HFF-Myc (cell line): ENCODE measurements around the gene GATA5.

Experiments used
- DNase-seq: peaks from one replicate; pipeline ENCODE4 v3.0.0-alpha.2; 2011; ENCODE audit warnings: low read depth; ENCODE audit errors: extremely low read depth
- H3K4me3 ChIP-seq: replicated peaks from 2 replicates; pipeline ENCODE4 v1.5.1; 2011; ENCODE audit warnings: low read depth, mild to moderate bottlenecking, control low read depth, low read length
- TF ChIP-seq, protein P1 (sequence below): IDR thresholded peaks from 2 replicates; pipeline ENCODE4 v1.5.1; 2012; ENCODE audit warnings: mild to moderate bottlenecking, low read depth, low read length, control low read depth; ENCODE audit errors: missing control alignments

The GATA5 gene

GRCh38 chr20:62423326-62423706, 52.5 kb downstream of the GATA5 start:
- TF ChIP-seq, protein P1, sequence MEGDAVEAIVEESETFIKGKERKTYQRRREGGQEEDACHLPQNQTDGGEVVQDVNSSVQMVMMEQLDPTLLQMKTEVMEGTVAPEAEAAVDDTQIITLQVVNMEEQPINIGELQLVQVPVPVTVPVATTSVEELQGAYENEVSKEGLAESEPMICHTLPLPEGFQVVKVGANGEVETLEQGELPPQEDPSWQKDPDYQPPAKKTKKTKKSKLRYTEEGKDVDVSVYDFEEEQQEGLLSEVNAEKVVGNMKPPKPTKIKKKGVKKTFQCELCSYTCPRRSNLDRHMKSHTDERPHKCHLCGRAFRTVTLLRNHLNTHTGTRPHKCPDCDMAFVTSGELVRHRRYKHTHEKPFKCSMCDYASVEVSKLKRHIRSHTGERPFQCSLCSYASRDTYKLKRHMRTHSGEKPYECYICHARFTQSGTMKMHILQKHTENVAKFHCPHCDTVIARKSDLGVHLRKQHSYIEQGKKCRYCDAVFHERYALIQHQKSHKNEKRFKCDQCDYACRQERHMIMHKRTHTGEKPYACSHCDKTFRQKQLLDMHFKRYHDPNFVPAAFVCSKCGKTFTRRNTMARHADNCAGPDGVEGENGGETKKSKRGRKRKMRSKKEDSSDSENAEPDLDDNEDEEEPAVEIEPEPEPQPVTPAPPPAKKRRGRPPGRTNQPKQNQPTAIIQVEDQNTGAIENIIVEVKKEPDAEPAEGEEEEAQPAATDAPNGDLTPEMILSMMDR = no peak
- no peak for DNase-seq
- H3K4me3 ChIP-seq = no peak overlapping the region

DNA sequence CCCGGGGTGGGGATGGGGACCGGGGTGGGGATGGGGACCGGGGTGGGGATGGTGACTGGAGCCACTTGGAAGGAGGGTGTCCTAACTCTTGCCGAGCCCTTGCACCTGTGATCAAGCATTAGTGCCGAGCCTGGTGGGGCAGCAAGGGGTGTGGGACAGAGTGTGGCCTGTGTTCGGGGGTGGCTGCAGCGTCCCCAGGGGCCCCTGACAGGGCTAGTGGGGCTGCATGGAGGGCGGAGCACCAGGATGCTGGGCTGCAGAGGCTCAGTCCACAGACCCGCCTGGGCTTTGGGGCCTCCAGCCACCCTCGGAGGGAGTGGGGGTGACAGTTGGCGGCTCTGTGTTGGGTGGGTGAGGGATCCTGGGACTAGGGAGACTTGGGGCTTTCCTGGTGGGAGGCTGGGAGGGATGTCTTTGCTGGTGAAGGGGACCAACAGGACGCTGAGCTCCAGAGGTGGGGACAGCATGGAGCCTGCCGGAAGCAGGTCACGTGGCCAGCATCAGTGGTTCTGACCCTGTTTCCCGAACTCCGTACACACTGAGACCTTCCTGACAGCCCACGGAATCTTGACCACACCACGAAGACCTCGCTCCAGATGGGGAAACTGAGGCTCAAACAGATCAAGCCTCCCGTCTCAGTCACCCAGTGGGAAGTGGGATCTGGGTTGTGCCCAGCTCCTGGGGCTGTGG, 53.0 kb downstream of the GATA5 start:
- DNase-seq = no peak
- H3K4me3 ChIP-seq = no peak overlapping the region
- TF ChIP-seq, protein P1 = no peak

GRCh38 chr20:62421716-62421990, 54.1 kb downstream of the GATA5 start:
- no peak overlapping the region for H3K4me3 ChIP-seq
- DNase-seq = no peak
- TF ChIP-seq, protein P1 = no peak

DNA sequence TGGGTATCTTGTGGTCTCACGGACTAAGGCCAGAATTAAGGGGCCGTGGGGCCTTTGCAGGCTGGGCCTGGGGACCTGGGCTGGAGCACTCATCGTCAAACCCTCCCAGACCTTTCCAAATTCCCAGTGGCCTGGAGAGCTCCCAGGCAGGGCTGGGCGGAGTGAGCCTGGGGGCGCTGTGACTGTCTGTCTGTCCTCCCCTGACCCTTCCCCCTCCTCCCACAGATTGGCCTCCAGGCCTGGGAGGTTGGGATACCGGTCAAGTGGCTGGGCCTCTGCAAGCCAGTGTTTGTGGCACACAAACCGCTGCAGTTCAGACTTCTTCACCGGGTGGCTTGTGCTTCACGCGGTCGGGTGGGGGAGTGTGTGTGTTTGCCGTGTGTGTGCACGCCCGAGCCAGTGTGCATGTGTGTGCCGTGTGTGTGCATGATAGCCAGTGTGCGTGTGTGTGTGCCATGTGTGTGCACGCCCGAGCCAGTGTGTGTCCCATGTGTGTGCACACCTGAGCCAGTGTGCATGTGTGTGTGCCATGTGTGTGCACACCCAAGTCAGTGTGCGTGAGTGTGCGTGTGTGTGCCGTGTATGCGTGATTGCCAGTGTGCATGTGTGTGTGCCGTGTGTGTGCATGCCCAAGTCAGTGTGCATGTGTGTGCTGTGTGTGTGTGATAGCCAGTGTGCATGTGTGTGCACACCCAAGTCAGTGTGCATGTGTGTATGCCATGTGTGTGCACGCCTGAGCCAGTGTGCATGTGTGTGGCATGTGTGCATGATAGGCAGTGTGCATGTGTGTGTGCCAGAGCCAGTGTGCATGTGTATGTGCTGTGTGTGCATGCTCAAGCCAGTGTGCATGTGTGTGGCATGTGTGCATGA, 54.7 kb downstream of the GATA5 start:
- H3K4me3 ChIP-seq = no peak overlapping the region
- DNase-seq = no peak
- TF ChIP-seq, protein P1 = no peak

DNA sequence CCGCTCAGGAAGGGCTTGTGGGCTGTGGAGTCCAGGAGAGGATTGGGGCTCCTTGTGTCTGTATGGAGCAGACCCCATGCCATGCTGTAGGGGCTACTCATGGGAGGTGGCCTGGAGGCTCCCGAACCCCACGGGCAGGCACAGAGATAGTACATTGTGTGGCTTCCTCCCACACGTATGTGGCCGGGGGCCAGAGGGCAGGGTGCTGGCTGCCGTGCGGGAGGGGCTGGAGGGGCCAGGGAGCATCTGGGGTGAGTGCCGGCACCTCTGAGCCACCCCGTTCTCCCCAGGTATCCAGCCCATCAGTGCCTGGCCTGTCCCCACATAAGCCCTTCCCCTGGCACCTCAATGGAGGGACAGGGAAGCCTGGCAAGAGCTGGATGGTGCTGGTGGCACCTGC, 56.0 kb downstream of the GATA5 start:
- no peak overlapping the region for H3K4me3 ChIP-seq
- TF ChIP-seq, protein P1 = no peak
- DNase-seq = no peak

GRCh38 chr20:62418709-62419487, 56.9 kb downstream of the GATA5 start:
- TF ChIP-seq, protein P1 = no peak
- H3K4me3 ChIP-seq = no peak overlapping the region
- no peak for DNase-seq
